ENCODE data around the gene RASIP1.

Gene RASIP1

GRCh38 chr19:48755084-48755641, 14.8 kb upstream of the RASIP1 start, which contains the start of gene FGF21:
Gene FGF21, plus strand, starts transcription at chr19:48755524. Its CDS starts 713 bp downstream, at chr19:48756237.
- FAIRE-seq (no peak), DNase-seq (ENCODE audit: low spot score) (peak; percentile 56)

GRCh38 chr19:48752496-48753365, 12.3 kb upstream of the RASIP1 start, which contains the start of gene FUT1:
Gene FUT1, minus strand, starts transcription at chr19:48752641. Its CDS starts 1,360 bp downstream, at chr19:48751281.
- peak; percentile 60 for DNase-seq (ENCODE audit: low spot score)
- no peak for FAIRE-seq

- DNase-seq (ENCODE audit: low spot score) = no peak
Measured at GRCh38 chr19:48751845-48752495, 11.6 kb upstream of the RASIP1 start.

GRCh38 chr19:48750771-48751504, 10.5 kb upstream of the RASIP1 start:
- DNase-seq (ENCODE audit: low spot score) (no peak), FAIRE-seq (no peak)

More at GRCh38 chr19:48751845-48752495, 11.6 kb upstream of the RASIP1 start:
- FAIRE-seq = no peak

DNA sequence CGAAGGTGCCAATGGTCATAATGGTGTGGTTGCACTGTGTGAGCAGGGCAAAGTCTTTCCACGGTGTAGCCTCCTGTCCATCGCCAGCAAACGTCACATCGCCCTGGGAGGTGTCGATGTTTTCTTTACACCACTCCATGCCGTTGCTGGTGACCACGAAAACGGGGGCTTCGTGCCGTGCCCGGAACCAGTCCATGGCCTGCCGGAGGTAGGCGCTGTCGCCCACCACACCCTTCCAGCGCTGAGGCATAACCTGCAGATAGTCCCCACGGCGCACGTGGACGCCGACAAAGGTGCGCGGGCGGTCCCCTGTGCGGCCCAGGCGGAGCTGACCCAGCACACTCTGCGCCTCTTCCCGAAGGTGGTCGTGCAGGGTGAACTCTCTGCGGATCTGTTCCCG, 9.9 kb upstream of the RASIP1 start:
- DNase-seq (ENCODE audit: low spot score) (no peak), FAIRE-seq (no peak)

DNA sequence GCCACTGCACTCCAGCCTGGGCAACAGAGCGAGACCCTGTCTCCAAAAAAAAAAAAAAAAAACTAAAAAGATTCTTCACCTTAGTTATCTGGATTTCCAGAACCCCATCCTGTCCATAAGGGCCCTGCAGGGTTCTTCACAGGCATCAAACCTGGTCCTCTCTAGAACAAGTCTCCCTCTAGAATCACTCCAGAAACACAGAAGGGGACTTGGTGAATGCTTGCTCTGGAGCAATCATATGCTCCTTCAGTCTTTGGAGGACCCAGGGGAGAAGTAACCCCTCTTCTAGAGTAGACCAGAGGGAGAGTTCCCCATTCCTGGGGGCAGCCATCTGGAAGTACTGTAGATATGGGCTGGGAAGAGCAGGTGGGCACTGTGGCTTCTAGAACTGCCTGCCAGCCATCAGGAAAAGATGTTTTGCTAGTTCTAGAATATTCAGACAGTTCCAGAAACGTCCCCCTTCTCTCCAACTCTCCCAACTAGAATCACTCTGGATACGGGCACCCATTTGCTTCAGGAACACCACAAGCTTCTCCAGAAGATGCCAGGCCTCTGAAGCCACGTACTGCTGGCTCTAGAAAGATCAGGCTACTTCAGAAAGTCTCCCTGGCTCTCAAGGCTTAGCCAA, 9.3 kb upstream of the RASIP1 start:
- FAIRE-seq (no peak), DNase-seq (ENCODE audit: low spot score) (no peak)

DNA sequence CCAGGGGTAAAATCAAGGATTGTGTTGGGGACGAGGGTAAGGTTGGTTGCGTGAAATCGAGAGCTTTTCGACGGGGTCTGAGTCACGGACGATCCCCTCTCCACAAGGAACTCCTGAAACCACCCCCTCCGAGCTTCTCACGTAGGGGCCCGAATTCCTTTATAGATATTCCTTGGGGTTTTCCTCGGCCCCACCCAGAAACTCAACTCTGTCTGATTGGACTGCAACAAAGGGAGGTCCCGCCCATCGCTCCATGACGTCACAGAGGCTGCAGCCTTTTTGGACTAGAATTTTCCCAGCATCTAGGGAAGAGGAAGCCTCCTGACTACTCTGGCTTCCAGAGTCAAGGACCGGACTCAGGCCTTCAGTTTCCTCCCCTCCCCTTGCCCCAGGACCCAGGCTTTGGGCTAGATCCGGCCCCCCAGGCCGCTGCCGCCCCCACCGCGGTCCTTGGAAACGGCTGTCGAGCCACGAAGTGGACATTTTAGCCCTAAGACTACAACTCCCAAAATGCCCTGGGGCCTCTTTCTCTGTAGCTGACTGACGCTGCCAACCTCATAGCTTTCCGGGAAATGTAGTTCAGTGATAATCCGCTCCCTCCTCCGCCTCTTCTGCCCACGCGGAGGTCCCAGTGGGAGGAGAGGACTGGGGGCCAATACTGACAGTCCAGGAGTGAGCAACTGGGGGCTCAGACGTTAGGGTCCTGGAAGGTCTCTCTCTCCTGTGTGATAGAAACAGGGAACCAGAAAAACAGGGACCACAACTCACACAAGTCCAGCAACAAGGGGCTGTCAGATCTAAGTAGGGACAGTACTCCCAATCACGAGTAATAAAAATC, 6.5 kb upstream of the RASIP1 start, which contains the start of gene IZUMO1:
IZUMO1 (minus strand) TSS at position 172 of the 838 bp plus-strand sequence. CDS start 1,050 bp downstream, outside the sequence.
- FAIRE-seq (no peak), DNase-seq (ENCODE audit: low spot score) (no peak)

GRCh38 chr19:48746110-48746509, 5.7 kb upstream of the RASIP1 start:
- FAIRE-seq = no peak
- DNase-seq (ENCODE audit: low spot score) = no peak

GRCh38 chr19:48745208-48745995, 5.0 kb upstream of the RASIP1 start:
- DNase-seq (ENCODE audit: low spot score) (peak; percentile 66), FAIRE-seq (no peak)

DNA sequence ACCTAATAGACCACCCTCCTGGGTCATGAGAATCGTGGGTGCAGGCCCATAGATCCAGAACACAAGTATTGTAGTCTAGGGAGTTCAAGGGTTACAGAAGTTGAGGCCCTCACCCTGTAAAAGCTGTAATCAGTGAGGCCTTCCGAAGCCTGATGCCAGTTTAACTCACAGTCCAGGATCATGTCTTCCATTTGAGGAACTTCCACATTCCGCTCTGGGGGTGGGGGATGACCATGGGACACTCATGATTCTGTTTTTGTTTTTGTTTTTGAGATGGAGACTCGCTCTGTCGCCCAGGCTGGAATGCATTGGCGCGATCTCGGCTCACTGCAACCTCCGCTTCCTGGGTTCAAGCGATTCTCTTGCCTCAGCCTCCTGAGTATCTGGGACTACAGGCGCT, 1.7 kb upstream of the RASIP1 start:
- FAIRE-seq (no peak), DNase-seq (ENCODE audit: low spot score) (no peak)

- peak; percentile 42 for DNase-seq (ENCODE audit: low spot score)
- no peak for FAIRE-seq
Measured at GRCh38 chr19:48741129-48741999, 954 bp upstream of the RASIP1 start.

- FAIRE-seq = no peak
- DNase-seq (ENCODE audit: low spot score) = no peak
Measured at GRCh38 chr19:48739404-48740163, 826 bp downstream of the RASIP1 start.

GRCh38 chr19:48738557-48739403, 1.6 kb downstream of the RASIP1 start:
- DNase-seq (ENCODE audit: low spot score) (peak; percentile 99), FAIRE-seq (peak; percentile 52)

- FAIRE-seq (no peak), DNase-seq (ENCODE audit: low spot score) (no peak)
Measured at GRCh38 chr19:48737360-48737998, 2.9 kb downstream of the RASIP1 start.

GRCh38 chr19:48735031-48735615, 5.3 kb downstream of the RASIP1 start:
- no peak for DNase-seq (ENCODE audit: low spot score)
- no peak for FAIRE-seq

GRCh38 chr19:48734625-48735024, 5.8 kb downstream of the RASIP1 start:
- FAIRE-seq (no peak), DNase-seq (ENCODE audit: low spot score) (no peak)
